Bronchial epithelial cell (primary cell): ENCODE data around the gene NKX1-1. TPM values are rescaled to one million over a fixed set of nuclear protein-coding genes. Genes with fewer than 3 reads are reported as not detected.

Experiments used
- DNase-seq: peaks from one replicate; pipeline ENCODE4 v3.0.0-alpha.2; 2010; ENCODE audit warnings: low read depth
- FAIRE-seq: peaks from 2 replicates; lab custom pipeline; 2011; peaks lifted over from hg19 to GRCh38; lab: Jason Lieb, UNC
- H3K27me3 ChIP-seq: 2 replicates; pipeline ENCODE4 v1.5.1; 2011; ENCODE audit warnings: low read length; ENCODE audit not compliant: control insufficient read depth, insufficient read depth
- H3K36me3 ChIP-seq: 2 replicates; pipeline ENCODE4 v1.5.1; 2011; ENCODE audit warnings: low read length; ENCODE audit not compliant: control insufficient read depth, insufficient read depth
- H3K4me3 ChIP-seq: 2 replicates; pipeline ENCODE4 v1.5.1; 2011; ENCODE audit warnings: mild to moderate bottlenecking, low read depth, low read length, control low read depth
- total RNA-seq: library from RNA; depleted of rRNA; stranded (reverse); fragments of >200 nt; gene quantifications from 2 replicates; pipeline ENCODE4 v1.2.1, GENCODE V29; 2014
- TF ChIP-seq, protein P1 (sequence below): IDR thresholded peaks from 2 replicates; pipeline ENCODE4 v1.5.1; 2011; ENCODE audit warnings: mild to moderate bottlenecking, moderate library complexity, low read length, control low read depth, inconsistent platforms; ENCODE audit not compliant: insufficient read depth, severe bottlenecking

NKX1-1 gene
- total RNA-seq, 1 donor from 2014 or later, result not detected

DNA sequence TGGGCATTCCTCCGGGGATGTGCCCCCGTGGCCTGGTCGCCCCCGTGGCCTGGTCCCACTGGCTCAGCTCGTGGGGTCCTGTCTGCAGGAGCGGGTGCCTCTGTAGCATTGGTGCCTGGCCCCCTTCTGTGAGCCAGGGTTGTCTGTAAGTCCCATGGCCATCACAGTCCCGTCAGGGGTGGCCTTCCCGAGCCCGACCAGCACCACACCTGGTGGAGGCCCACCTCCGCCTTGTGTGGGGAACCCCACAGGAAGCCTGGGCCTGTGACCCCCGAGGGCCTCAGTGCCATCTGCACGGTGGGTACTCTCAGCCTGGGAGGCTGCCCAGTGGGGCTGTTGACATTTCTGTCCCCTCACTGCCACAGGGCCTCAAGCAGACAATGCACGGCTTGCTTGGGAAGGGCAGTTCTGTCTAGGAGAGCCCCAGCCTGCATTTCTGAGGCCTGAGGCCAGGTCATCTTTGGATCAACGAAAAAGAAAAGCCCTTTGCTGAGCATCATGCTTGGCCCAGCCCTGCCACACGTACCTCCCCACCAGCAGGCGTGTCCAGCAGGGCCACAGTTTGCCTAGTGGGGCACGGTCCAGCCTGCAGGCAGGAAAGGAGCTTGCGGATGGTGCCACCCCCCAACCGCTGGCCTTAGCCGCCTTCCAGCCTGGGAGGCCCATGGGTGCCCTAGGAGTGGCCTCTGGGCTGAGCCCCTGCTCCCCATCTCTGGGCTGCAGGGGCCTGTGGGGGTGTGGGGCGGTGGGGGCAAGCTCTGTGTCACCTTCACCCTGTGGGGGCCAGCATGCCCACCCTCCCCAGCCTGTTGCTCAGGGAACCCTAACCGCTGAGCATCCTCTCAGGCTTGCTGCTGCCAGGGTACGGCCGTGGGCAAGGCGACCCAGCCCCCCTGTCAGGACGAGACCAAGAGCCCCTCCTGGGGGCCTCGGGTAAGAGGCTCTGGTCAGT, 23.2 kb downstream of the NKX1-1 start:
- DNase-seq (no peak), FAIRE-seq (no peak)
- no peaks in the 10 kb centered on the region for H3K27me3 ChIP-seq
- TF ChIP-seq, protein P1, sequence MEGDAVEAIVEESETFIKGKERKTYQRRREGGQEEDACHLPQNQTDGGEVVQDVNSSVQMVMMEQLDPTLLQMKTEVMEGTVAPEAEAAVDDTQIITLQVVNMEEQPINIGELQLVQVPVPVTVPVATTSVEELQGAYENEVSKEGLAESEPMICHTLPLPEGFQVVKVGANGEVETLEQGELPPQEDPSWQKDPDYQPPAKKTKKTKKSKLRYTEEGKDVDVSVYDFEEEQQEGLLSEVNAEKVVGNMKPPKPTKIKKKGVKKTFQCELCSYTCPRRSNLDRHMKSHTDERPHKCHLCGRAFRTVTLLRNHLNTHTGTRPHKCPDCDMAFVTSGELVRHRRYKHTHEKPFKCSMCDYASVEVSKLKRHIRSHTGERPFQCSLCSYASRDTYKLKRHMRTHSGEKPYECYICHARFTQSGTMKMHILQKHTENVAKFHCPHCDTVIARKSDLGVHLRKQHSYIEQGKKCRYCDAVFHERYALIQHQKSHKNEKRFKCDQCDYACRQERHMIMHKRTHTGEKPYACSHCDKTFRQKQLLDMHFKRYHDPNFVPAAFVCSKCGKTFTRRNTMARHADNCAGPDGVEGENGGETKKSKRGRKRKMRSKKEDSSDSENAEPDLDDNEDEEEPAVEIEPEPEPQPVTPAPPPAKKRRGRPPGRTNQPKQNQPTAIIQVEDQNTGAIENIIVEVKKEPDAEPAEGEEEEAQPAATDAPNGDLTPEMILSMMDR, result no peak
- peaks cover 1% of the 10 kb centered on the region for H3K36me3 ChIP-seq
- no peak overlapping the region for H3K4me3 ChIP-seq

DNA sequence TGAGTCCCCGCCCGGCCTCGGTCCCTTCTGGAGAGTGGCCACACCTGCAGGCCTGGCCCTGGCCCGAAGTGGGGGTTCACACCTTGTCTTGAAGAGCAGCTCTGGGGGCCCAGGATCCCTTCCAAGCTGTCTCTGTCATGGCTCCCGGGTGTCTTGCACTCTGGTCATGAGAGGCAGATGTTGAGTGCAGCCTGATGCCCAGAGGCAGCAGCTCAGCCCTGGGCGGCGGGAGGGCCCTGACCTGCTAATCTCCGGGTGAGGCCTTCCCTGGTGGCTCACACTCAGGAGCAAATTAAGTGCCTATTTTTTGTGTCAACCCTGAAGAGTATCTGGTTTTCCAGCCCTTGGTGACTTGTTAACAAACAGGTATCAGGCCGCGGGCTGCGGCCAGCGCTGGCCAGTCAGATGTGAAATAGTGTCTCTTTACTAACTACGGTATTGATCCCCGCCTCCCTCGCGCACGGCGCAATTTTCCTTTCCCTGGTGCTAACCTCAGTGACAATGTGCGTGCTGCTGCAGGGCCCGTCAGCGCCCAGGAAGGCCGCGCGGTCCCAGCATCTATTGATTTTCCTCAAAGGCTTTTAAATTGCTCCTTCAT, 24.2 kb downstream of the NKX1-1 start:
- H3K27me3 ChIP-seq, result no peaks in the 10 kb centered on the region
- H3K36me3 ChIP-seq, result peaks cover 1% of the 10 kb centered on the region
- TF ChIP-seq, protein P1, result no peak
- DNase-seq, result no peak
- no peak for FAIRE-seq
- H3K4me3 ChIP-seq, result no peak overlapping the region

DNA sequence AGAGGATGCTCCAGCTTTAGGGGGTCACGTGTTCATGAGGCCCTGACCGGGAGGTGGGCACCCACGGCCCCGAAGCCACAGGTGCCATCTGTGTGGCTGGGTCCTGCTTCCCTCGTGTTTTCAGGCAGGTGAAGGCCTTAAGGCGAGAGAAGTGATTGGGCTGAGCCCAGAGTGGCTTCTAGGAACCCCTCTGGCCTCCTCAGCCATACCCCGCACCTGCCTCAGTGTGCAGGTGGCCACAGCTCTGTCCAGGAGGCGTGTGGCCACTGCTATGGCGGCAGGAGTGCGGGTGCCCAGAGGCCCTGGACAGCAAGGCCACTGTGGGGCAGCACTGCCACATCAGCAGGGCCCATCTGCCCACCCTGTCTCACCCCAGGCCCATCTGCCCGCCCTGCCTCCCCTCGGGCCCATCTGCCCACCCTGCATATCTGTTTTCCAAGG, 25.0 kb downstream of the NKX1-1 start:
- H3K27me3 ChIP-seq, result no peaks in the 10 kb centered on the region
- peaks cover 1% of the 10 kb centered on the region for H3K36me3 ChIP-seq
- no peak for DNase-seq
- TF ChIP-seq, protein P1, result no peak
- H3K4me3 ChIP-seq, result no peak overlapping the region
- FAIRE-seq, result no peak

DNA sequence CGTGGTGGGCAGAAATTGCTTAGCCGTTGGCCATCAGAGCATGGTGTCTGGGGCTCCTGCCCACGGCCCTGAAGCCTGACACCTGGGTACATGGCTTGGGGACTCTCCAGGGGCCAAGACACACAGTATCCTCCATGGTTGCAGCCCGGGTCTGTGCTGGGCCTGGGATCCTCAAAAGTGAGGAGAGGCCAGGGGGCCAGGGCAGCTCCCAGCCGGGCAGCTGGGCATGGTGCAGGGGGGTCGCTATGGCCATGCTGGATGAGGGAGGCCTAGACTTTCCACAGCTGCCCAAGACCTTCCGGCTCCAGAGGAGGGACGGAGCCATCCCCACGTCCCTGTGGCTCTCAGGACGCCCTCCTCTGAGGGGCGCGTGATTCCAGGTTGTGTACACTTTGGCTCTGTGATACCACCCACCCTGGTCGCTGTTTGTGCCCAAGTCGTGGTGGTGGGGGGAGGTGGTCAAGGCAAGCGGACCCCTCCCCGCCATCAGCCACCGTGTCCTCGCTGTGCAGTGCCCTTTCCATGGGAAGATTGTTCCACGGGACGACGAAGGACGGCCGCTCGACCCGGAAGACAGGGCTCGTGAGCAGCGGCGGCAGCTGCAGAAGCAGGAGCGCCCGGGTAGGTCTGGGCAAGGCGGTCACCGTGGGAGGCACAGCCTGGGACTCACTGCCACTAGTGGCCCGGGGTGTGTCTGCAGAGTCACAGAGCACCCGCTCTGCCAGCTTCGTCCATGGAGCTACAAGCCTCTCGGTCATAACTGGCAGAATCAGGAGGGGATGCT, 25.7 kb downstream of the NKX1-1 start:
- H3K27me3 ChIP-seq, result no peaks in the 10 kb centered on the region
- peaks cover 1% of the 10 kb centered on the region for H3K36me3 ChIP-seq
- TF ChIP-seq, protein P1, result no peak
- no peak for FAIRE-seq
- no peak for DNase-seq
- H3K4me3 ChIP-seq, result no peak overlapping the region

DNA sequence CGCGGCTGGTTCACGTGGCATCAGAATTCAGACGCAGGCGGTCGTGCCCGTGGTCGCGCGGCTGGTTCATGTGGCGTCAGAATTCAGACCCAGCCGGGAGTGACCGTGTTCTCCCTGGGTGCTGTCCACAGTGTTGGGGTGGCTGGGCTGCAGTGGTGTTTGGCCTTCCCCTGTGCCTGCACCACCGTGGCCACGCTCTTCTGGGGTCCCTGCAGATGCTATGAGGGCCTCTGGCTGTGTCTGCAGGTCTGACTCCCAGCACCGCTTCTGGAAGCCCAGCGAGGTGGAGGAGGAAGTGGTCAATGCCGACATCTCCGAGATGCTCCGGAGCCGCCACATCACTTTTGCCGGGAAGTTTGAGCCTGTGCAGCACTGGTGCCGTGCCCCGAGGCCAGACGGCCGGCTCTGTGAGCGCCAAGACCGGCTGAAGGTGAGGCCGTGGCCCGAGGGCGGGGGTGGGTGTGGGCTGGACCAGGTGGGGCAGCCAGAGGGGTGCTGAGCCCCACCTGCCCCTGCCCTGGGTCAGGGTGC, 26.4 kb downstream of the NKX1-1 start:
- peaks cover 2% of the 10 kb centered on the region for H3K36me3 ChIP-seq

More for the DNA sequence above, 26.4 kb downstream of the NKX1-1 start:
- Histone ChIP-seq H3K27me3 (no peaks in the 10 kb centered on the region), H3K4me3 (no peak overlapping the region)
- no peak for DNase-seq
- TF ChIP-seq, protein P1, result no peak
- no peak for FAIRE-seq
